Islet of Langerhans (tissue), 1 donor: ENCODE measurements around the gene RASAL1.

ENCODE experiments used
- FAIRE-seq: peaks from one replicate; lab custom pipeline; 2011; peaks lifted over from hg19 to GRCh38; lab: Jason Lieb, UNC

The RASAL1 gene

GRCh38 chr12:113096675-113097461, 38.7 kb downstream of the RASAL1 start:
- no peak for FAIRE-seq

DNA sequence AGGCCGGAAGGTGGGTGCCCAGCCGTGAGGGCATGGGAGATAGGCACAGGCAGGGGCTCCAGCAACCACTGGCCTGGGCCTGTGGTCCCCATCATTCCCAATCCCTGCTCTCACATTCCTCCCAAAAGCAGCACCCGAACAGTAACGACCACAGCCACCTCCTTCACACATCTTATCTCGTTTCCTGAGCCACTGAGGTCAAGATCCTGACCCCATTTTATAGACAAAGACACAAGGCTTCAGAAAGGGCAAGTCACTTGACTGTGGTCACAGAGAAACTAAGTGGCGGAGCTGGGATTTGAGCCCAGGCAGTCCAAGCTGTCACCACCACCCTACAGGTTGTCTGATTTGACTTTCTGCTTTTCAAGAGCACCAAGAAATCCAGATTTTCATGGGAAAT, 40.2 kb downstream of the RASAL1 start:
- FAIRE-seq, result no peak

GRCh38 chr12:113094738-113095137, 40.8 kb downstream of the RASAL1 start:
- FAIRE-seq, result no peak

GRCh38 chr12:113093409-113094101, 42.0 kb downstream of the RASAL1 start:
- no peak for FAIRE-seq

DNA sequence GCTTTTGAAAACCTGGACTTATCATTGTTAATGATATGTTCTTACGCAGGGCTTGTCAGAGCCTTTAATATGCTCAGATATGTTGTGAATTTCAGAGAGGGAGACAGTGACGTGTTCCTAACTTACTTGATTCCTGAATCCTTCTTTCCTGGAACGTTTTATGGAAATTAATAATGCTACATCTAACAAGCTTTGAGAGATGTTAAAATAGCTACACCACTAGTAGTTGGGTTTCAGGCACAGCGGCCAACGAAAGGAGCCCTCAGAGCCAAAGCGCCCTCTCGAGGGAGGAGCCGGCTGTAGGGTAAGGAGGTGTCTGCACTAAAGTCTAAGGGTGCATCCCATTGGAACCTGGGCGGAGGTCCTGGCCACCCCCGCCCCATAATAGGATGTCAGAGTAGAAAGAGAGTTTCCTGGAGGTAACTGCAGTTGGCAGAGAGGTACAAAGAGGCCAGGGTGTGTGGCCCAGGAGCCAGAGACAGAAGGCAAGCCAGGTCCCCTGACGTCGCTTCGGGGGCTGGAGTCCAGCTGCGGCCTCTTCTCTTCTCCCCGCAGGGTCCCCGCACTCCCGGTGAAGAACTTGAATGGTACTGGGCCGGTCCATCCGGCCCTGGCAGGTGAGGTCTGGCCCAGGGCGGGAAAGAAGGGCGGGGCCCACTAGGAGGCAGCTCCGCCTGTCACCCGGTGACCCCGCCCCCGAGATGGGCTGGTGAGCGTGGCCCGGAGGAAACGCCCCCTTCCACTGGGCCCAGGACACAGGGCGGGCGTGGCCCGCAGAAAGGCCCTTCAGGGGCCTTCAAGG, 42.8 kb downstream of the RASAL1 start:
- no peak for FAIRE-seq

DNA sequence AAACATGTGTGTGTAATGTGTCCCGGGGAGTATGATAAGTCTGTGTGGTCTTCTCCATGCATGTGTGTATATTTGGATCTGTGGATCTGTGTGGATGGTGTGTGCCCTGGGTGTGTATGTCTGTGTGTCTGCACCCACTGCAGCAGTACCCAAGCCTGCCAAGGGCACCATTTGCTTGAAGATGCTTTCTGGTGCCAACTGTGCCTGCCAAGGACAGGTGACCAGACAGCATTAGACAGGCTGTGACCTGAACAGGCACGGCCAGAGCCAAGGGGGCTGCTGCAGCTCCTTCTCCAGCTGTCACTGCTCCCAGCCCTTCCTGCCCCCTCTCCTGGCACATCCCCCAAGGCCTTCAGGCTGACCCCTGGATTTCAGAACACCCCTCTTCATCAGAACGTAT, 44.1 kb downstream of the RASAL1 start:
- no peak for FAIRE-seq

DNA sequence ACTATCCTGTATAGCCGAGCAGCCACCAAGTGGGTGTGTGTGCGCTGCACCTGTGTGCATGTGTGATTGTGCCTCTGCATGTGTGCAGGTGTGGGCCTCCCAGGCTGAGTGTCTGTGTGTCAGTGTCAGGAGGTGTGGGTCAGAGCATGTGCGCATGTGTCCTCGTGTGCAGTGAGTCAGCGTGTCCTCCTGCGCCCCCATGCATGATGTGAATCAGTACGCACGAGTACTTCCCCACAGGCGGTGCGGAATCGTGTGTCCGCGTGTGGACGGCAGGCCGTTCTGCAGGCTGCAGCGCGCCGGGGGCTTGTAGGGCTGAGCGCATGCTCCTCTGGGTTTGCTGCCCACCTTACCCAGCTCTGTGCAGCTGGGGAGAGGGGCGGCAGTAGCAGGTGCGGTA, 44.8 kb downstream of the RASAL1 start:
- FAIRE-seq, result no peak

- no peak for FAIRE-seq
Measured at GRCh38 chr12:113089839-113090238, 45.7 kb downstream of the RASAL1 start.

DNA sequence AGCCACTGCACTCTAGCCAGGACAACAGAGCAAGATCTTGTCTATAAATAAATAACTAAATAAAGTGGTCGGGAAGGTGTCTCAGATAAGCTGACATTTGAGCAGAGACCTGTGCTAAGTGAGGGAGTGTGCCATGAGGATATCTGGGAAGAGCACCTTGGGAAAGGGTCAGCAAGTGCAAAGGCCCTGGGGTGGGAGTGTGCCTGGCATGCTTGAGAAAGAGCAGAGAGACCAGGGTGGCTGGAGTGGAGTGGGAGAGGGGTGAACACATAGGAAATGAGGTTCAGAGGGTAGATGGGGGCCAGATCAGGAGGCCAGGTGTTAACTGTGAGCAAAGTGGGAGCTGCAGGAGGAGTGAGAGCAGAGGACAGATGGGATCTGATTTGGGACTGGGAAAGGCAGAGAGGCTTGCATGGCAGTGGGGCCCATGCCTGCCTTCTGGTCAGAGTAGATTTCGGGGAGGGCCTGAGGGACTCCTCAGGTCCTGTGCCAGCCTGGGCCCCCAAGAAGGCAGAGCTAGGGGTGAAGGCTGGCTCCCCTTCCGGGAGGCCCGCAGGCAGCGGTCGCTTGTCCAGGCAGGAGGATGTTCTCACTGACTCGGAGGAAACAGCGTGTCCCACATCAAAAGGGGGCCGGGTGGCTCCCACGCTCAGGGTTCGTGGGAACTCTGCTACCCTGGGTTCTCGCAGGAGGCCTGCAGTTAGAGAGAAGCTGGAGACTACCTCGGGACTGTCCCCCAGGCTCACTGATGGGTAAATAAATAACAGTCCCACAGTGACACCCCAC, 46.4 kb downstream of the RASAL1 start:
- no peak for FAIRE-seq

DNA sequence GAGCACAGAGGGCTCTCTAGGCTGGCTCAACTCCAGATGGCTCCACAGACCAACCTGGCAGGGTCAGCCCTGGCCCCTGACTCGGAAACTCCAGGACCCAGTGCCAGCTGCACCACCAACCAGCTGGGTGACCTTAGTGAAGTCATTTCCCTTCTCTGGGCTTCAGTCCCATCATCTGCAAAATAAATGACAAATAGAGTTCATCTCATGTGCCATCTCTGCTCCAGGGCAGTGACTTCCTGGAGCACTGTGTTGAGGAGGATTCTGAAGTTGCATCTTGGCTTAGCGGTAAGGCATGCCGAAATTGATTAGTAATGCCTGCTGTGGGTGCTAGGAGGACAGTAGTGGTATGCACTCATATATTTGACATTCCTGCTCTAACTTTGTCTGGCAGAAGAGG, 47.5 kb downstream of the RASAL1 start:
- no peak for FAIRE-seq

DNA sequence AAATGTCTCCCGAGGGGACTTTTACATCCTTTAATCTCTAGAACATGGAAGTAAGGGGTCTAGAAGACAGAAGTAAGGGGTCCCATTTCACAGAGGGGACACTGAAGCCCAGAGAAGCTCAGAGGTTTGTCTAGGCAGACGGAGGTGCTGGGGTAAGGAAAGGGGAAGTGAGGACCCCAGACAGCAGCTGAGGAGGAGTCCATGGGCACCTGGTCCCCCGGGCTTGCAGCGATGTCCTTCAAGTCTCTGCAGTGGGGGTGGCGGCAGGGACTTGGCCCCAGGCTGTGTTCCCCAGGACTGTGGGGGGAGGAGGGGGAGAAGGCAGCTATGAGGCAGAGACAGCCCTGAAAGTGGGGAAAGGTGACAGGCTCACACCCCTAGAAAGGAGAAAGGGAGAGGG, 48.4 kb downstream of the RASAL1 start:
- no peak for FAIRE-seq

- FAIRE-seq, result no peak
Measured at GRCh38 chr12:113086249-113087164, 49.1 kb downstream of the RASAL1 start.

- no peak for FAIRE-seq
Measured at GRCh38 chr12:113083863-113084435, 51.6 kb downstream of the RASAL1 start.

DNA sequence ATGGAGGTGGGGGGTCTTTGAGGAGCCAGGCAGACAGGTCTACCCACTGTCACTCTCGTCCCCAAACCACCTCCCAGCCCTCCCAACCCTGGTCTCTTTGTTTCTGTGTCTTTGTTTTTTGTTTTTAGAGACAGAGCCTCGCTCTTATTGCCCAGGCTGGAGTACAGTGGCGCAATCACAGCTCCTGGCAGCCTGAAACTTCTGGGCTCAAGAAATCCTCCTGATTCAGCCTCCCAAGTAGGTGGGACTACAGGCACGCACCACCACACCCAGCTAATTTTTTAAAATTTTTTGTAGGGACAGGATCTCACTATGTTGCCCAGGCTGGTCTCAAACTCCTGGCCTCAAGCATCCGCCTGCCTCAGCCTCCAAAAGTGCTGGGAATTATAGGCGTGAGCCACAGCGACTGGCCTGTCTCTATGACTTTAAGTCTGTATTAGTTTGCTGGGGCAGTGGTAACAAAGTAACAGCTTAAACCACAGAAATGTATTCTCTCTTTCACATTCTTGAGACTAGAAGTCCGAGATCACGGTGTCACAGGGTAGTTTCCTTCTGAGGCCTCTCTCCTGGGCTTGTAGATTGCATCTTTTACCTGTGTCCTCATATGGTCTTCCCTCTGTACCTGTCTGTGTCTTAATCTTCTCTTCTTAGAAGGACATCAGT, 52.9 kb downstream of the RASAL1 start:
- no peak for FAIRE-seq

- no peak for FAIRE-seq
Measured at GRCh38 chr12:113081873-113082272, 53.7 kb downstream of the RASAL1 start.

GRCh38 chr12:113077859-113078255, 57.7 kb downstream of the RASAL1 start:
- no peak for FAIRE-seq

GRCh38 chr12:113077057-113077858, 58.3 kb downstream of the RASAL1 start:
- FAIRE-seq, result no peak

- FAIRE-seq, result no peak
Measured at GRCh38 chr12:113075137-113075683, 60.4 kb downstream of the RASAL1 start.

- no peak for FAIRE-seq
Measured at GRCh38 chr12:113073586-113073985, 62.0 kb downstream of the RASAL1 start.
